ENCODE results near the gene ABCF1.

The ABCF1 gene

GRCh38 chr6:30560930-30561329 lies 10.3 kb upstream of the ABCF1 start:
- DNase-seq: no peak

- no peak for DNase-seq
Measured at GRCh38 chr6:30562470-30563425, 8.5 kb upstream of the ABCF1 start.

- no peak for DNase-seq
Measured at GRCh38 chr6:30564114-30564513, 7.1 kb upstream of the ABCF1 start.

- DNase-seq: no peak
Measured at GRCh38 chr6:30565772-30566171, 5.5 kb upstream of the ABCF1 start.

GRCh38 chr6:30568245-30568644 lies 3.0 kb upstream of the ABCF1 start:
- peak; percentile 67 for DNase-seq

GRCh38 chr6:30570263-30570662 lies 979 bp upstream of the ABCF1 start:
- DNase-seq: no peak

- no peak for DNase-seq
Measured at GRCh38 chr6:30570740-30571074, 535 bp upstream of the ABCF1 start.

- DNase-seq: no peak
Measured at GRCh38 chr6:30571762-30572082, 480 bp downstream of the ABCF1 start.

- DNase-seq: no peak
Measured at GRCh38 chr6:30572148-30572547, 906 bp downstream of the ABCF1 start.

- DNase-seq: no peak
Measured at GRCh38 chr6:30573113-30573512, 1.9 kb downstream of the ABCF1 start.

GRCh38 chr6:30578051-30578450 lies 6.8 kb downstream of the ABCF1 start:
- no peak for DNase-seq

GRCh38 chr6:30583921-30584320 lies 12.7 kb downstream of the ABCF1 start:
- no peak for DNase-seq

GRCh38 chr6:30589754-30590358 lies 18.6 kb downstream of the ABCF1 start:
- no peak for DNase-seq

GRCh38 chr6:30590509-30590908 lies 19.3 kb downstream of the ABCF1 start:
- DNase-seq: no peak

- no peak for DNase-seq
Measured at GRCh38 chr6:30591008-30591407, 19.8 kb downstream of the ABCF1 start.

- DNase-seq: no peak
Measured at GRCh38 chr6:30592287-30592686, 21.0 kb downstream of the ABCF1 start.

GRCh38 chr6:30597315-30598144 lies 26.3 kb downstream of the ABCF1 start:
- peak; percentile 85 for DNase-seq

- no peak for DNase-seq
Measured at GRCh38 chr6:30598912-30599624, 27.8 kb downstream of the ABCF1 start.

- no peak for DNase-seq
Measured at GRCh38 chr6:30599625-30600324, 28.5 kb downstream of the ABCF1 start.

- no peak for DNase-seq
Measured at GRCh38 chr6:30600451-30600961, 29.3 kb downstream of the ABCF1 start.

- no peak for DNase-seq
Measured at GRCh38 chr6:30601436-30601814, 30.2 kb downstream of the ABCF1 start.

Data from stimulated activated CD4-positive, alpha-beta T cell treated with anti-CD3 and anti-CD28 coated beads, Interleukin-4, amount 100 ng/mL, for 24 hours (primary cell).